HG02759 (cell line): ENCODE data around the gene PRDM16.

Experiments used
- ATAC-seq: cut with Tn5 transposase; IDR thresholded peaks from one replicate; pipeline ENCODE4 v1.9.1; 2021; ENCODE audit warnings: mild to moderate bottlenecking, moderate library complexity; ENCODE audit not compliant: unreplicated experiment

PRDM16 gene

GRCh38 chr1:3417934-3418333 is 348.9 kb downstream of the PRDM16 start:
- ATAC-seq, result no peak

- ATAC-seq, result no peak
These were observed 349.6 kb downstream of the PRDM16 start for GRCh38 chr1:3418600-3418999.

GRCh38 chr1:3419415-3420204 is 350.6 kb downstream of the PRDM16 start:
- no peak for ATAC-seq

- no peak for ATAC-seq
These were observed 351.4 kb downstream of the PRDM16 start for GRCh38 chr1:3420218-3420951.

GRCh38 chr1:3422638-3423037 is 353.6 kb downstream of the PRDM16 start:
- ATAC-seq, result no peak

- ATAC-seq, result no peak
These were observed 354.3 kb downstream of the PRDM16 start for GRCh38 chr1:3423245-3423829.

DNA sequence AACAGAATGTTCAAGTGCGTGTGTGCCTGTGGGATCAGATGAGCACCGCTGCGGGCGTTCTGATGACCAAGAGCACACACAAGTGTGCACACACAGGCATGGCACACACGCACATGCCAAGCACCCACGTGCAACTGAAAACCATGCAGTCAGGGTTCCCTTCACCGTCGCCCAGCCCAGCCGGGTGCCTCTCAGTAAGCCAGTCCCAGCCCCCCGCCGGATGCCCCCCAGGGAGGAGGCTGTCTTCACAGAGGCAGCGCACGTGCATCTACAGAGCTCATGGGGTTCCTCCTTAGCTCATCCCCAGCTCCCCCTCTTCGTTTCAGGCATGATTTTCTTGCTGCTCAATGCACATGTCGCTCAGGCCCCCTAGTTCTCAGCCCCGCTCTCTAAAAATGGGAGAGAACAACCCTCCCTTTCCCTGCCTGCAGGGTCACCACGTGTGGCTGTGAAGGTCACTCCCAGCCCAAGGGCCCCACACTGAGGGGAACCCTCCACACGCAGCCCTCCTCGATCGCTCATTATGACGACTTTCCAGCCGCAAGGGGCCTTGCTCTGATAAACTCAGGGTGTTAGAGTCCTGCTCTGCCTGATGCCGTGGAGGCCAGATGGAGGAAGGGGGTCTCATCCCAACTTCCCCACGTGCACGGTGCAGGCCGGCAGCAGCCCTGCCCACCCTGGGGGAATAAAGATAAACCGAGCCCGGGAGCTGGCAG is 355.1 kb downstream of the PRDM16 start:
- no peak for ATAC-seq

DNA sequence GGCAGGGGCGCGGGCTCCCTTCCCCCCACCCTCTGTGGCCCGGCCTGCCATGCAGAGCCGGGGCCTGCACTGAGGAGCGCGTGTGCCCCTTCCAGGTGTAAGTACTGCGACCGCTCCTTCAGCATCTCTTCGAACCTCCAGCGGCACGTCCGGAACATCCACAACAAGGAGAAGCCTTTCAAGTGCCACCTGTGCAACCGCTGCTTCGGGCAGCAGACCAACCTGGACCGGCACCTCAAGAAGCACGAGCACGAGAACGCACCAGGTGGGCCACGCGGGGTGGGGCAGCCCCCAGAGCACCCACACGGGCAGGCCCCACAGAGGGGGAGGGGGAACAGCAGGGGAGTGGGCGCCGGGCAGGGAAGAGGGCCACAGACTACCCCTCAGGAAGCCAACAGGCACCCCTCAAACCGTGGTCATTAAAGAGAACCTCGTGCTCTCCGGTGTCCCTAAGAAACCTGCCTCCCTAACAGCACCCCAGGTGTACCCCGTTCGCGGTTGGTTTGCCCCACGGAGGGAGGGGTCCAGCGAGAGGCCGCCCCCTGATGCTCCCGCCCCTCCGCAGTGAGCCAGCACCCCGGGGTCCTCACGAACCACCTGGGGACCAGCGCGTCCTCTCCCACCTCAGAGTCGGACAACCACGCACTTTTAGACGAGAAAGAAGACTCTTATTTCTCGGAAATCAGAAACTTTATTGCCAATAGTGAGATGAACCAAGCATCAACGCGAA is 356.6 kb downstream of the PRDM16 start:
- ATAC-seq, result no peak

GRCh38 chr1:3426956-3427535 is 358.0 kb downstream of the PRDM16 start:
- no peak for ATAC-seq

DNA sequence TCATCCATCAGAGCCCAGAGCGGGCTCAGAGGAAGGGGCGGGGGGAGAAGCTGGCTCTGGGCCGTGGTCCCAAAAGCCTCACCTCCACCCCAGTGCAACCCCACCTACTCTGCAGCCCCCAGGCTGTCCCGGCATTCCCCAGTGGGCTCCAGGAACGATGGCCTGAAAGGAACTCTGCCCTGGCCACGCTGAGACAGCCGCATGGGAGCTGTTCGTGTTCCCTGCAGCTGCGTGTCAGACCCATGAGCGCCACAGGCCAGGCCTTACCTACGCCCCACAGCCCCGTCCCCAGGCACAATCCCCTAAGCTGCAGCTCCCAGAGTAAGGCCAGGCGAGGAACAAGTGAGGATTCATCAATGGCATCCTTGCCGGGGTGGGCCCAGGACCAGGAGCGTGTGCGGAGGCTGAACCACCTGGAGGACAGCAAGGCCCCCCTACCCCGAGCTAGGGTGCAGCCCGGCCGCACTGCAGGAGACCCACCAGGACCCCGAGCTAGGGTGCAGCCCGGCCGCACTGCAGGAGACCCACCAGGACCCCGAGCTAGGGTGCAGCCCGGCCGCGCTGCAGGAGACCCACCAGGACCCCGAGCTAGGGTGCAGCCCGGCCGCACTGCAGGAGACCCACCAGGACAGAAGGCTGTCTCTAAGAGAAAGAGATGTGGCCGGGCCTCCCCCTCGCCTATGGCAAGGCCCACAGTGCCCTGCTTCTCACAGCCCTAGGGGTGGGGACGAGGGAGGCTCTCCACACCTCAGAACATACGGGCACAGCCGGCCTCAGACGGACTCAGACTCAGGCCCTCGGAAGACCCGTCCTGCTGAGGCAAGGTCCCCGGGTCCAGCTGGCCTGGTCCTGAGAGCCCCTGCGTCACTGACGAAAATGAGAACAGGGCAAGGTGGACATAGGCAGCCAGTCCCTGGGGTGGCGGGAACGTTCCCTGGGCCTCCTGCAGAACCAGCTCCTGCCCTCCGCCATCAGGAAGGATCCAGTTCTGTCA is 359.0 kb downstream of the PRDM16 start:
- no peak for ATAC-seq

- ATAC-seq, result no peak
These were observed 359.9 kb downstream of the PRDM16 start for GRCh38 chr1:3428899-3429298.

DNA sequence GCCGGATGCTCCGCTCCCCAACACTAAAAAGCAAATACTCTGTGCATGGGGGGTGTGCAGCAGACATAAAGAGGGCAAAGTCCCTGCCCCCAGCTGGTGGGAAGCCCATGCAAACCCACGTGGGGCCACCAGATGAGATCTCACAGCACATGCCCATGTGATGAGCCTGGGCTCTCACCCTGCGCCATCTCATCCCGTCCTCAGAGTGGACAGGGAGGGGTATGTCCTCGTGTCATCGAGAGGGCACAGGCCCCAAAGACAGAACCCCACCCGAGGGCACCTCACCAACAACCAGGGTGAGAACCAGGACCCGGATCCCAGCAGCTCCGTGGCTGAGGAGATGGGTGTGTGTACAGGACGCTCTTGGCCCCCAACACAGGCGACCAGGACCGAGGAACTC is 360.3 kb downstream of the PRDM16 start:
- ATAC-seq, result no peak

- no peak for ATAC-seq
These were observed 360.8 kb downstream of the PRDM16 start for GRCh38 chr1:3429766-3430165.

- ATAC-seq, result no peak
These were observed 361.4 kb downstream of the PRDM16 start for GRCh38 chr1:3430406-3430805.

GRCh38 chr1:3430820-3431219 is 361.8 kb downstream of the PRDM16 start:
- no peak for ATAC-seq

DNA sequence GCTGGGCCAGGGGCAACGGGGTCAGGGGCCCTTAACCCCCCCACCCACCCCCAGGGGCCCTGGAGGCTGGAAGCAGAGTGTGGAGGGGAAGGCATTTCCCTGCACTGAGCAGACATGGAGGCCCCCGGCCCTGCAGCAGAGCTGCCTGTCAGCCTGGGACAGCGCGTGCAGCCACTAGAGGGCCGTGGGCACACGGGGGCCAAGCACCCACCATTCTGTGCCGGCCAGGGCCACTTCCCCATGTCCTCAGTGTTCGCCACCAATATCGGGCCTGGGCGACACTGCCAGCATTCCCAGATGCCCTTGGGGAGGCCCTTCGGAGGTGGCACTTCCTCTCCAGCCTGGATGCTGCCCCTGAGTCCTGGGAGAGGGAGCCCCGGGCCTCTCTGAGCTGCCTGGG is 362.3 kb downstream of the PRDM16 start:
- no peak for ATAC-seq

DNA sequence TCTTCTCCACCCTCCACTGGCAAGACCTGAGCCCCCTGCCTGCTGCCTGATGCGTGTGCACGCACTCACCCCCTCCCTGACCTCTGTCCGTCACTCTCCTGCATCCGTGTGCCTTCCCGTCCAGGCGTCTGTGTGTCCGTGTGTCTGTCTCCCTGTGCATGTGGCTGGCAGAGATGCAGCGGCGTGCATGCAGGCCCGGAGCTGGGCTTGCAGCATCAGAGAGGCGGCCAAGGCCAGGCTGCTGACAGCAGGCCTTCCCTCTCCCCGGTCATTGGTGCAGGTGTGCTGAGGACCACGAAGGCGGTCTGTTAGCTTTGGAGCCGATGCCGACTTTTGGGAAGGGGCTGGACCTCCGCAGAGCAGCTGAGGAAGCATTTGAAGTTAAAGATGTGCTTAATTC is 362.7 kb downstream of the PRDM16 start:
- no peak for ATAC-seq

DNA sequence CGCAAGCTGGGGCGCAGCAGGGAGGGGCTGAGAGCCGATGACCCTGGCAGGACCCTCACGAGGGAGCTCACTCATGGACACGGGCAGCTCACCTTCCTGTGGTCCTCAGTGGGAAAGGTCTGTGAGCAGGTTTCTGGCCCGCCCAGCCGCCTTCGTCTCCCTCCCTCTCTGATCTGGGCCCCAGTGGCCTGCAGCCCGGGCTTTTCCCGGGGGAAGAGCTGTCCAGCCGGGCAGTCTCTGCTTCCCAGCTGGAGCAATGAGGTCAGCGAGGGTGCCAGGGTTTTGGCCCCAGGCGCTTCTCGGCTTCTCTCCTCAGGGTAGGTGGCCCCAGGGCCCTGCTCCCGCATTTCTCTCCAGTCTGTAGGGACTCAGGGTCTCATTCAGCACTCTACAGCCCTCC is 363.3 kb downstream of the PRDM16 start:
- no peak for ATAC-seq

DNA sequence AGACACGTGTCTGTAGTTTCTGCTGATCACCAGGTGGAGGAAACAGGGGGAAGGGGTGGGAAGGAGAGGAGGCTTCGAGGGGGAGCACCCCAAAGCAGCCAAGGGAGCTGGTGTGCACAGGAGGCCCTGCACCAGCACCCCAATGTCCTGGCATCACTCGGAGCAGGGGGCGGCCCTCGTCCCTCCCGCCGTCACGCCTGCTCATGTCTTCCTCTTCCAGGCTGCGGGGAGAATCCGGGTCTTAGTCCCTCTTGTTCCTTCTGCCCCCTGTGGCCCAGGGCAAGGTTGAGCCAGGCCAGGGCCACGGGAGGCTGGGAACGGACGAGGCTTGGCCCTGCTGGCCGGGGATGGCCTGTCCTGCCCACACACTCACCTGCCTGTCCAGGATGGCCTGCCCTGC is 364.1 kb downstream of the PRDM16 start:
- no peak for ATAC-seq
